ENCODE measurements around the gene MACF1. TPM values are rescaled to one million over a fixed set of nuclear protein-coding genes. Genes with fewer than 3 reads are reported as not detected.

MACF1 gene
- total RNA-seq, 5 donors from 2014 or later (not counting 1 experiment from before 2014, with no cell fraction given) = 232 to 596 (median 258) TPM

- no peak overlapping the region for H3K27ac Mint-ChIP-seq
- ATAC-seq (replicated peaks in 1 of 4) = no peak
Observed at GRCh38 chr1:39488012-39488545, 283.6 kb downstream of the MACF1 start.

GRCh38 chr1:39488793-39489566 lies 284.5 kb downstream of the MACF1 start:
- no peak overlapping the region for H3K27ac ChIP-seq (ENCODE audit: low read length)

More at GRCh38 chr1:39488012-39488545, 283.6 kb downstream of the MACF1 start:
- Histone ChIP-seq H3K27ac (ENCODE audit: low read length) (no peak overlapping the region), H3K9me3 (no peaks in the 10 kb centered on the region), H3K4me3 (ENCODE audit: control insufficient read depth in 1 of 2, extremely low read depth in 1 of 2, low read length in 1 of 2) (no peak overlapping the region), H3K36me3 (ENCODE audit: control insufficient read depth in 2 of 2, extremely low read depth in 1 of 2, insufficient read depth in 1 of 2, low read length in 1 of 2) (peaks cover 5 to 37% of the 10 kb centered on the region in 2 donors), H3K27me3 (replicated peaks in 1 of 2; ENCODE audit: control insufficient read depth in 2 of 2, extremely low read depth in 1 of 2, insufficient read depth in 2 of 2, low read length in 1 of 2) (peaks cover 3 to 16% of the 10 kb centered on the region in 2 experiments), H3K4me1 (ENCODE audit: control insufficient read depth in 1 of 2, extremely low read depth in 1 of 2, insufficient read depth in 2 of 2, low read length in 2 of 2) (peaks cover 0 to 14% of the 10 kb centered on the region in 2 experiments)
- Mint-ChIP-seq H3K27me3 (peaks cover 3 to 7% of the 10 kb centered on the region in 2 donors), H3K9me3 (no peaks in the 10 kb centered on the region), H3K4me1 (peaks cover 4 to 9% (median 6%) of the 10 kb centered on the region in 3 donors), H3K4me3 (no peak overlapping the region), H3K36me3 (peaks cover 17% of the 10 kb centered on the region)
- WGBS (ENCODE audit: insufficient coverage) = no CpG with 5 or more reads among the region's 5 CpGs
- ChIA-PET POLR2A (no interaction called here), CTCF (interaction anchor here in 1 of 2 donors (0.7 kb wide), 1 partner anchor 1873 kb away, joined by 3 read pairs; no protein-coding TSS in a partner anchor)
- no peak for DNase-seq

GRCh38 chr1:39489567-39490239 lies 285.2 kb downstream of the MACF1 start:
- H3K4me3 ChIP-seq (ENCODE audit: control insufficient read depth in 1 of 2, extremely low read depth in 1 of 2, low read length in 1 of 2) = no peak overlapping the region
- 78% methylated on average over 7 of the region's 13 CpGs for WGBS (ENCODE audit: insufficient coverage)
- DNase-seq (no peak), ATAC-seq (replicated peaks in 1 of 4) (no peak)
- Mint-ChIP-seq H3K9me3 (no peaks in the 10 kb centered on the region), H3K4me3 (peak overlapping the region in 2 of 3 donors; percentile 62 to 79), H3K27me3 (peaks cover 15 to 21% of the 10 kb centered on the region in 2 donors), H3K27ac (no peak overlapping the region), H3K4me1 (peaks cover 4 to 10% (median 6%) of the 10 kb centered on the region in 3 donors), H3K36me3 (peaks cover 13% of the 10 kb centered on the region)
- H3K36me3 ChIP-seq (ENCODE audit: control insufficient read depth in 2 of 2, extremely low read depth in 1 of 2, insufficient read depth in 1 of 2, low read length in 1 of 2) = peaks cover 5 to 26% of the 10 kb centered on the region in 2 donors
- H3K4me1 ChIP-seq (ENCODE audit: control insufficient read depth in 1 of 2, extremely low read depth in 1 of 2, insufficient read depth in 2 of 2, low read length in 2 of 2) = peaks cover 0 to 14% of the 10 kb centered on the region in 2 experiments
- peaks cover 3 to 31% of the 10 kb centered on the region in 2 experiments for H3K27me3 ChIP-seq (replicated peaks in 1 of 2; ENCODE audit: control insufficient read depth in 2 of 2, extremely low read depth in 1 of 2, insufficient read depth in 2 of 2, low read length in 1 of 2)
- ChIA-PET POLR2A (interaction anchor here in 1 of 2 donors (0.5 kb wide), 1 partner anchor 446 kb away, joined by 4 read pairs; no protein-coding TSS in a partner anchor), CTCF (no interaction called here)
- no peaks in the 10 kb centered on the region for H3K9me3 ChIP-seq
- H3K27ac ChIP-seq (ENCODE audit: low read length) = no peak overlapping the region

More at GRCh38 chr1:39488793-39489566, 284.5 kb downstream of the MACF1 start:
- peaks cover 13% of the 10 kb centered on the region for H3K36me3 Mint-ChIP-seq
- Histone ChIP-seq H3K9me3 (no peaks in the 10 kb centered on the region), H3K27me3 (replicated peaks in 1 of 2; ENCODE audit: control insufficient read depth in 2 of 2, extremely low read depth in 1 of 2, insufficient read depth in 2 of 2, low read length in 1 of 2) (peaks cover 3 to 24% of the 10 kb centered on the region in 2 experiments), H3K4me3 (ENCODE audit: control insufficient read depth in 1 of 2, extremely low read depth in 1 of 2, low read length in 1 of 2) (no peak overlapping the region), H3K4me1 (ENCODE audit: control insufficient read depth in 1 of 2, extremely low read depth in 1 of 2, insufficient read depth in 2 of 2, low read length in 2 of 2) (peaks cover 0 to 14% of the 10 kb centered on the region in 2 experiments), H3K36me3 (ENCODE audit: control insufficient read depth in 2 of 2, extremely low read depth in 1 of 2, insufficient read depth in 1 of 2, low read length in 1 of 2) (peaks cover 5 to 31% of the 10 kb centered on the region in 2 donors)
- peaks cover 10 to 14% of the 10 kb centered on the region in 2 donors for H3K27me3 Mint-ChIP-seq
- peak overlapping the region in 1 of 3 donors; percentile 79 for H3K4me3 Mint-ChIP-seq
- H3K4me1 Mint-ChIP-seq = peaks cover 4 to 10% (median 6%) of the 10 kb centered on the region in 3 donors
- ATAC-seq (replicated peaks in 1 of 4) (no peak), DNase-seq (no peak)
- no peak overlapping the region for H3K27ac Mint-ChIP-seq
- H3K9me3 Mint-ChIP-seq = no peaks in the 10 kb centered on the region
- ChIA-PET CTCF (interaction anchor here in 1 of 2 donors (0.7 kb wide), 1 partner anchor 1872 kb away, joined by 3 read pairs; no protein-coding TSS in a partner anchor), POLR2A (interaction anchor here in 1 of 2 donors (0.5 kb wide), 1 partner anchor 445 kb away, joined by 4 read pairs; no protein-coding TSS in a partner anchor)
- WGBS (ENCODE audit: insufficient coverage) = 89% methylated on average over 2 of the region's 7 CpGs

- ChIA-PET CTCF (no interaction called here), POLR2A (no interaction called here)
- peak overlapping the region; percentile 31 to 36 for H3K4me3 ChIP-seq (ENCODE audit: control insufficient read depth in 1 of 2, extremely low read depth in 1 of 2, low read length in 1 of 2)
- Mint-ChIP-seq H3K4me3 (peak overlapping the region; percentile 62 to 79 (median 74)), H3K36me3 (peaks cover 6% of the 10 kb centered on the region), H3K9me3 (no peaks in the 10 kb centered on the region), H3K27ac (no peak overlapping the region), H3K27me3 (peaks cover 15 to 21% of the 10 kb centered on the region in 2 donors), H3K4me1 (peaks cover 4 to 10% (median 6%) of the 10 kb centered on the region in 3 donors)
- peaks cover under 1 to 16% of the 10 kb centered on the region in 2 donors for H3K36me3 ChIP-seq (ENCODE audit: control insufficient read depth in 2 of 2, extremely low read depth in 1 of 2, insufficient read depth in 1 of 2, low read length in 1 of 2)
- H3K27me3 ChIP-seq (replicated peaks in 1 of 2; ENCODE audit: control insufficient read depth in 2 of 2, extremely low read depth in 1 of 2, insufficient read depth in 2 of 2, low read length in 1 of 2) = peaks cover 3 to 36% of the 10 kb centered on the region in 2 experiments
- 13% methylated on average over 31 of the region's 32 CpGs for WGBS (ENCODE audit: insufficient coverage)
- no peak overlapping the region for H3K27ac ChIP-seq (ENCODE audit: low read length)
- H3K4me1 ChIP-seq (ENCODE audit: control insufficient read depth in 1 of 2, extremely low read depth in 1 of 2, insufficient read depth in 2 of 2, low read length in 2 of 2) = peaks cover 0 to 14% of the 10 kb centered on the region in 2 experiments
- ATAC-seq (replicated peaks in 1 of 4) (peak; percentile 17 to 34 (median 24)), DNase-seq (peak in 21 of 35 experiments; percentile 2 to 47 (median 16))
- no peaks in the 10 kb centered on the region for H3K9me3 ChIP-seq
Observed at GRCh38 chr1:39490596-39491145, 286.2 kb downstream of the MACF1 start.

GRCh38 chr1:39491146-39491921 lies 286.8 kb downstream of the MACF1 start, which contains the start of gene BMP8A:
BMP8A (plus strand) TSS chr1:39491636; CDS start chr1:39491992, 356 bp downstream.
- under 1% methylated on average over 112 of the region's 112 CpGs for WGBS (ENCODE audit: insufficient coverage)
- peaks cover 16 to 21% of the 10 kb centered on the region in 2 donors for H3K27me3 Mint-ChIP-seq
- peak within 1 kb of the TSS; percentile 65 to 79 (median 74) for H3K4me3 Mint-ChIP-seq
- ATAC-seq (replicated peaks in 1 of 4) (peak; percentile 92 to 94 (median 92)), DNase-seq (peak; percentile 31 to 83 (median 62))
- POLR2A ChIA-PET = no interaction called here
- Histone ChIP-seq H3K9me3 (no peaks in the 10 kb centered on the region), H3K4me3 (ENCODE audit: control insufficient read depth in 1 of 2, extremely low read depth in 1 of 2, low read length in 1 of 2) (peak within 1 kb of the TSS; percentile 31 to 57), H3K27me3 (replicated peaks in 1 of 2; ENCODE audit: control insufficient read depth in 2 of 2, extremely low read depth in 1 of 2, insufficient read depth in 2 of 2, low read length in 1 of 2) (peaks cover 3 to 36% of the 10 kb centered on the region in 2 experiments), H3K36me3 (ENCODE audit: control insufficient read depth in 2 of 2, extremely low read depth in 1 of 2, insufficient read depth in 1 of 2, low read length in 1 of 2) (peaks cover 0 to 10% of the 10 kb centered on the region in 2 donors), H3K27ac (ENCODE audit: low read length) (no peak within 1 kb of the TSS), H3K4me1 (ENCODE audit: control insufficient read depth in 1 of 2, extremely low read depth in 1 of 2, insufficient read depth in 2 of 2, low read length in 2 of 2) (peaks cover 0 to 14% of the 10 kb centered on the region in 2 experiments)
- no peaks in the 10 kb centered on the region for H3K9me3 Mint-ChIP-seq
- H3K4me1 Mint-ChIP-seq = peaks cover 4 to 10% (median 6%) of the 10 kb centered on the region in 3 donors
- peaks cover 5% of the 10 kb centered on the region for H3K36me3 Mint-ChIP-seq
- H3K27ac Mint-ChIP-seq = no peak within 1 kb of the TSS
- CTCF ChIA-PET = no interaction called here
